Lower leg skin (tissue), 3 donors: ENCODE data around the gene PIK3AP1.

ENCODE experiments used
- POLR2A ChIP-seq, 2 donors: fragments of 450-650 bp; IDR thresholded peaks; one replicate each; pipeline ENCODE4 v1.6.1; 2016 to 2017; ENCODE audit warnings: antibody characterized with exemption in 2 of 2, mild to moderate bottlenecking in 1 of 2, moderate library complexity in 1 of 2
- TF ChIP-seq, protein P1 (sequence below), 3 donors: fragments of 450-650 bp; IDR thresholded peaks; one replicate each; pipeline ENCODE4 v1.5.1; 2016; ENCODE audit warnings: antibody characterized with exemption in 3 of 3, mild to moderate bottlenecking in 3 of 3, moderate library complexity in 2 of 3

DNA sequence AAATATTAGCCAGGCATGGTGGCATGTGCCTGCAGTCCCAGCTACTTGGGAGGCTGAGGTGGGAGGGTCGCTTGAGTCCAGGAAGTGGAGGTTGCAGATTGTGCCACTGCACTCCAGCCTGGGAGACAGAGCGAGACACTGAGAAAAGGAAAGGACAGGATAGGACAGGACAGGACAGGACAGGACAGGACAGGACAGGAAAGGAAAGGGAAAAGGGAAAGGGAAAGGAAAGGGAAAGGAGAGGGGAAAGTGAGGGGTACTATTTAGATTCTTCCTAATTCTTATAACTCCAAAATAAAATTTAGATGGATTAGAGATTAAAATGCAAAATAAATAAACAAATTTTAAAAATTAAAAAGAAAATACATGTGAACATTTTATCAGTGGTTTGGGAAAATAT lies 58.7 kb downstream of the PIK3AP1 start:
- TF ChIP-seq, protein P1, sequence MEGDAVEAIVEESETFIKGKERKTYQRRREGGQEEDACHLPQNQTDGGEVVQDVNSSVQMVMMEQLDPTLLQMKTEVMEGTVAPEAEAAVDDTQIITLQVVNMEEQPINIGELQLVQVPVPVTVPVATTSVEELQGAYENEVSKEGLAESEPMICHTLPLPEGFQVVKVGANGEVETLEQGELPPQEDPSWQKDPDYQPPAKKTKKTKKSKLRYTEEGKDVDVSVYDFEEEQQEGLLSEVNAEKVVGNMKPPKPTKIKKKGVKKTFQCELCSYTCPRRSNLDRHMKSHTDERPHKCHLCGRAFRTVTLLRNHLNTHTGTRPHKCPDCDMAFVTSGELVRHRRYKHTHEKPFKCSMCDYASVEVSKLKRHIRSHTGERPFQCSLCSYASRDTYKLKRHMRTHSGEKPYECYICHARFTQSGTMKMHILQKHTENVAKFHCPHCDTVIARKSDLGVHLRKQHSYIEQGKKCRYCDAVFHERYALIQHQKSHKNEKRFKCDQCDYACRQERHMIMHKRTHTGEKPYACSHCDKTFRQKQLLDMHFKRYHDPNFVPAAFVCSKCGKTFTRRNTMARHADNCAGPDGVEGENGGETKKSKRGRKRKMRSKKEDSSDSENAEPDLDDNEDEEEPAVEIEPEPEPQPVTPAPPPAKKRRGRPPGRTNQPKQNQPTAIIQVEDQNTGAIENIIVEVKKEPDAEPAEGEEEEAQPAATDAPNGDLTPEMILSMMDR (IDR thresholded peaks at IDR 0.05), result no peak
- no peak for TF ChIP-seq POLR2A (IDR thresholded peaks at IDR 0.05)
